ENCODE measurements around the gene POC1A.

- no peak for TF ChIP-seq CTBP1 (IDR thresholded peaks at IDR 0.05; ENCODE audit: borderline replicate concordance)
- no peak for TF ChIP-seq BHLHE40 (IDR thresholded peaks at IDR 0.05; ENCODE audit: borderline replicate concordance)
- TF ChIP-seq, protein P1, sequence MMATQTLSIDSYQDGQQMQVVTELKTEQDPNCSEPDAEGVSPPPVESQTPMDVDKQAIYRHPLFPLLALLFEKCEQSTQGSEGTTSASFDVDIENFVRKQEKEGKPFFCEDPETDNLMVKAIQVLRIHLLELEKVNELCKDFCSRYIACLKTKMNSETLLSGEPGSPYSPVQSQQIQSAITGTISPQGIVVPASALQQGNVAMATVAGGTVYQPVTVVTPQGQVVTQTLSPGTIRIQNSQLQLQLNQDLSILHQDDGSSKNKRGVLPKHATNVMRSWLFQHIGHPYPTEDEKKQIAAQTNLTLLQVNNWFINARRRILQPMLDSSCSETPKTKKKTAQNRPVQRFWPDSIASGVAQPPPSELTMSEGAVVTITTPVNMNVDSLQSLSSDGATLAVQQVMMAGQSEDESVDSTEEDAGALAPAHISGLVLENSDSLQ (IDR thresholded peaks at IDR 0.05) = no peak
Measured at GRCh38 chr3:52089691-52090090, 64.5 kb downstream of the POC1A start.

Data from HEK293T (cell line).